ENCODE results near the gene ARL2BP.
A peak's percentile ranks its signal among the peaks of the same experiment; 100 is the strongest.

Gene ARL2BP

DNA sequence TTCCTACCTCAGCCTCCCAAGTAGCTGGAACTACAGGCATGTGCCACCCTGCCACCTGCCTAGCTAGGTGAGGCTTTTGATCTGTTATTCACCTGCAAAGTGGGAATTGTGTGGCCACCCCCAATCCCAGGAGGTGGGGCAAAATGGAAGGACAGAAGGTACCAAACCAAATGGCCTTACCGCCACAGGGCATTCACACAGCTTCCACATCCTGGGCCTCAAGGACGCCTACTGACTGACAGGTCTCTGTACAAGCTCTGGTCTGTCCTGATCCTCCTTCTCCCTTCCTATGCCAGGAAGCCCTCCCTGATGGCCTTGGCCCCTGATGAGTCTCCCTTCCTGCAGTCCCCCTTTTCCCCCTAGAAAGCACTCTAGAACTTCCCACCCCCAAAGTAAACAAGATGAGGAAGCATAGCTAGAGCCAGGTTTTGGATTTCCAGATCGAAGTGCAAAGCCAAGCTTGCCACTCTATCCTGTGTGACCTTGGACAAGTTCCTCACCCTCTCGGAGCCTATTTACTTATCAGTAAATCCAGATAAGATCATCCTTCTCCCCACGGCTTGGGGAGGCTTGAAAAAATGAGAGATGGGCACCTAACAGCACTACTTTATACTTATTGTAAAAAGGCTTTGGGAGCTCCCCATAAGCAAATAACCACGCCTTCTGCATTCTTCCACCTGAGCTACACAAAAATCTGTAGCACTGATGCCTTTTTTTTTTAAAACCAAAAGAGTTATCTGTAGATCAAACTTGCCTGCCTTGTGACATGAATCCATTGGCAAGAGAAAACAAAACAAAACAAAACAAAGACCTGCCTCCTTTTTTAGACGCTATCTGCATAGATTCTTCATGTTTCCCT, 35.0 kb downstream of the ARL2BP start:
- DNase-seq (no peak), ATAC-seq (no peak)
- no peaks in the 10 kb centered on the region for H3K9me3 Mint-ChIP-seq
- no peak overlapping the region for H3K4me3 Mint-ChIP-seq
- H3K4me1 Mint-ChIP-seq = peaks cover 26% of the 10 kb centered on the region
- H3K36me3 Mint-ChIP-seq (ENCODE audit: low read depth) = no peaks in the 10 kb centered on the region
- H3K27me3 Mint-ChIP-seq = peaks cover 19% of the 10 kb centered on the region
- no peak overlapping the region for H3K27ac Mint-ChIP-seq

DNA sequence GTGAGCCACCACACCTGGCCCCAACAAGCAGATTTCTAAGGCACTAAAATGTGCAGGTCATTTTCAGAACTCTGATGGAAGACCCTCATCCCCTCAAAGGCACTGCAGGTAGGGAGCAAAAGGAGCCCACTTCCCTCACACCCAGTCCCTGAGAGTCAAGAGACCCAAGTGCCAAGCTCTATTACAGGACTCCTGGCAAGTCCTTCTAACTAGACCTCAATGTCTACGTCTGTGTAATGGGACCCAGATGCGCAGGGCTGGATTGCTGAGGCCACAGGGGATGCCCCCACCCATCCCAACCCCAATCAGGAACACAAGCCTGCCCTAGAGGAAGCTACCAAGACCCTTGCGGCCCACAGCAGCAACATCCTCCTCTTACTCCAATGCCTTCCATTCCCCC, 36.7 kb downstream of the ARL2BP start:
- Mint-ChIP-seq H3K36me3 (ENCODE audit: low read depth) (no peaks in the 10 kb centered on the region), H3K9me3 (no peaks in the 10 kb centered on the region), H3K4me1 (peaks cover 22% of the 10 kb centered on the region), H3K27me3 (peaks cover 23% of the 10 kb centered on the region), H3K4me3 (no peak overlapping the region), H3K27ac (no peak overlapping the region)
- no peak for ATAC-seq
- no peak for DNase-seq

DNA sequence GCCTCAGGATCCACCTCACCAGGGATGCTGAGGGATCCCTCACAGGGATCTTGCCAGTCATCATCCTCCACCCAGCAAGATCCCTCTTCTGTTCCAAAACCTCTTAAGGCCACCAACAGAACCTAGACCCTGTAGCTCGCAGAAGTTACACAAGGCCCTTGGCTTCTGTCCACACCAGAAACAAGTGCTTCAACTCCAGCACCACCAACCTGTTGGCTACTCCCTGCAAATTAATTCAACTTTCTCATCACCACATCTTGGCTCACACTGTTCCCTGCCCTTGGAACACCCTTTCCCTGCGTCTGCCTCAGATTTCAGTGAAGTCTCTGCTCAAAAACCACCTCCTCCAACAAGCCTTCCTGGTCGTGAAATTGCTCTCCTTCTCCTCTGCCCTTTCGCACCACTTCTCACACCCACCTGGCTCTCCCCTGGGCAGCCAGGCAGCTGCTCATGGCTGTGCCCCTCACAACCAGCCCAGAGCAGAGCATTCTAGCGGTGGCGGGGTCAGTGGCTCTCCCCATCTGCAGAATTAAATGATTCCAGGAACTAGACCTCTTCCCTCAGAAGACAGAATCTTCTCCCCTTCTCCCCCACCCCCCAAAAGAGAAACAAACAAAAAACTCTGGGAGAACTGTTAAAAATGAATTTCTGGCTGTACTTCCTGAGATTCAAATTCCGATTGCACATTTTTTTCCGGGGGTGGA, 37.6 kb downstream of the ARL2BP start:
- H3K27me3 Mint-ChIP-seq = peaks cover 23% of the 10 kb centered on the region
- H3K27ac Mint-ChIP-seq = no peak overlapping the region
- H3K4me3 Mint-ChIP-seq = no peak overlapping the region
- no peaks in the 10 kb centered on the region for H3K9me3 Mint-ChIP-seq
- DNase-seq (no peak), ATAC-seq (no peak)
- no peaks in the 10 kb centered on the region for H3K36me3 Mint-ChIP-seq (ENCODE audit: low read depth)
- peaks cover 14% of the 10 kb centered on the region for H3K4me1 Mint-ChIP-seq

DNA sequence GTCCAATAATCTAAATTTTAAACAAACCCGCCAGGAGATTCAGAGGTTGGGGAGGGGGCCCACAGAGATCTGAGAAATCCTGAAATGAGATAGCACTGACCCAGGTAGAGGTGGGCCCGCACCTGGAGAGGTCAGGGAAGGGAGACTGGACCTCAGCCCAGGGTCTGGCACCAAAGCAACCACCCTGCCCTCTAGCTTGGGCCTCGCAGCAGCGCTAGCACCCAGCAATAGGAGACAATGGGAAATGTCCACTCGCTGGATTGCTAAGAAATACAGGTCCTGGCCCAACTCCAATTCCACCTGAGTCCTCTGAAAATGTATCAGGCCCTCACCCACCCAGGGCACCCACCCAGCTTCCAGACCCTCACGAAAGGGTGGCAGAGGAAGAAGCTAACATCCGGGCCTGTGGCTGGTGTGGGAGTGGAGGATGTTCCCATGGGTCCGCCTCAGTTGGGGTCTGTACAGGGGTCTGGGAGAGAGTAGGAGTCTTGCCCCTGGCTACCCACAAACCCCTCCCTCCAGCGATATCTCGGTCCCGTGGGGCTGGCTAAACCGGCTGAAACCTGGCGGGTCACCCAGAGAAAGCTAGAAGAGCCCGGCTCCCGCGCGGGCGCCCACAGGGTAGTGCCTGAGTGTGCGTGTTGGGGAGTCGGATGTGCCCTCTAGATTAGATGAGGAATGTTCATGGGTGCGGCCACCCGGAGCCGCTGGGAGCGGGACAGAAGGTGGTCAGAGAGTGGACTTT, 38.3 kb downstream of the ARL2BP start:
- Mint-ChIP-seq H3K4me1 (peaks cover 8% of the 10 kb centered on the region), H3K27ac (no peak overlapping the region), H3K27me3 (peaks cover 23% of the 10 kb centered on the region), H3K9me3 (no peaks in the 10 kb centered on the region), H3K36me3 (ENCODE audit: low read depth) (no peaks in the 10 kb centered on the region), H3K4me3 (peak overlapping the region; percentile 49)
- DNase-seq (no peak), ATAC-seq (no peak)

DNA sequence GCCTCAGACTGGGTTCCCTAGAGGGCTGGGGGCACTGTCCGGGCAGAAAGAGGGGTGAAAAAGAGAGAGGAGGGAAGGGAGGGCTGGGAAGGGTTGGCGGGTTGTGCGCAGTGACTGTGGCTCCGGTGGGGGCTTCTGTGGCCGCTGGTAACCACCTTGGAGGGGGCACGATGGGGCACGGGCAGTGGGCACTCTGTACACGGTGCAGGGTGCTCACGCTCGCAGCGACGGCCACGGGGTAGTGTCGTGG, 38.8 kb downstream of the ARL2BP start:
- H3K36me3 Mint-ChIP-seq (ENCODE audit: low read depth) = no peaks in the 10 kb centered on the region
- peaks cover 23% of the 10 kb centered on the region for H3K27me3 Mint-ChIP-seq
- ATAC-seq (no peak), DNase-seq (no peak)
- no peaks in the 10 kb centered on the region for H3K9me3 Mint-ChIP-seq
- no peak overlapping the region for H3K27ac Mint-ChIP-seq
- peaks cover 4% of the 10 kb centered on the region for H3K4me1 Mint-ChIP-seq
- peak overlapping the region; percentile 49 for H3K4me3 Mint-ChIP-seq

DNA sequence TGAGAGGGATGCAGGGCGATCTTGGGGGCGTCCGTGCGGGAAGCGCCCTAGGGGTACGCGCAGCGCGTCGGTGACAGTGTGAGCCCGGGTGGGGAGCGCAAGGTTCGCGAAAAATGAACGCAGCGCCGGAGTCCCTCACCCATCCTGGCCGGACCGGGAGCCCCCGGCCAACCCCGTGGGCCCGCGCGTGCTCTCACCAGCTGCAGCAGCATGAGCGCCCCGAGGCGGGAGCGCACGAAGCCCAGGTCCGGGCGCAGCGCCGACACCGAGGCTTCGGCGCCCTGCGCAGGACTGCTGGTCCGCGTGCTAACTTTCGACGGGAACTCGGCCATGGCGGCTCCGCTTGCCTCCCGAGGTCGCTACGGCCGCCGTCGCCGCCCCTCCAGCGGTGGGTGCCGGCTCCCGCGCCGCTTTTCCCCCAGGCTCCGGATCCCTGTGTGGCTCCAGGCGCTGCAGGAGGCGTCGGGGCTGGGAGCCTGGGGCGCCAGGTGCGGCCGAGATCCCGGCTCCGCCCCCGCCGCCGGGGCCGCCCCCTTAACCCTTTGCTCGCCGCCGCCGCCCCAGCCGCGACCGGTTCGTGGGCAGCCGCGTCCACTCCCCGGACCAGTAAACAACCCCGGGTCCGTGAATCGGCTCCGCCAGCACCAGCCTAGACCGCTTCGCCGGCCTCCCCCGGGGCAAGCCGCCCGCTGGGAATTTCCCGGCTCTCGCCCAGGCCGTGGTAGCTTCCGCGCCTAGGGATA, 39.3 kb downstream of the ARL2BP start, which contains the start of gene PLLP:
PLLP (minus strand) TSS at position 464 of the 743 bp plus-strand sequence; CDS start at position 332, 132 bp downstream.
- peak; percentile 53 for DNase-seq
- no peak within 1 kb of the TSS for H3K27ac Mint-ChIP-seq
- no peaks in the 10 kb centered on the region for H3K36me3 Mint-ChIP-seq (ENCODE audit: low read depth)
- peaks cover 23% of the 10 kb centered on the region for H3K27me3 Mint-ChIP-seq
- H3K4me1 Mint-ChIP-seq = peaks cover 6% of the 10 kb centered on the region
- ATAC-seq = peak; percentile 41
- peak within 1 kb of the TSS; percentile 65 for H3K4me3 Mint-ChIP-seq
- no peaks in the 10 kb centered on the region for H3K9me3 Mint-ChIP-seq

DNA sequence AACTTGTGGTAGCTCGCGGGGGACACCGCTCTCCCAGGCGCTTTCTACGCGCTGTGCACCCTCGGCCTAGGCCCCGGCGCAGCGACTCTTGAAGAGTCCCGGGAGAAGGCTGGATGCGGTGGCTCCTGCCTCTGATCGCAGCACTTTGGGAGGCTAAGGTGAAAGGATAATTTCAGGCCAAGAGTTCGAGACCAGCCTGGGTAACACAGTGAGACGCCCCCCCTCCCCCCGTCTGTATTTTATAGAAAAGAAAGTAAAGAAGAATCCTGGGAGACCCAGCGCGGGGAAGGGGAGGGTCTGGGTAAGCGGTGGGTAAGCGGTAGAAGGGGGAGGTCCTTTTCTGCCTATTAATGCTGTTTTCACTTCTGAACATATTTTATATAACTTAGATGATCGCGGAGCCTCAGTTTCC, 39.9 kb downstream of the ARL2BP start:
- Mint-ChIP-seq H3K4me1 (peaks cover 9% of the 10 kb centered on the region), H3K36me3 (ENCODE audit: low read depth) (no peaks in the 10 kb centered on the region), H3K27me3 (peaks cover 23% of the 10 kb centered on the region), H3K27ac (no peak overlapping the region), H3K4me3 (peak overlapping the region; percentile 65), H3K9me3 (no peaks in the 10 kb centered on the region)
- DNase-seq (no peak), ATAC-seq (peak; percentile 63)

DNA sequence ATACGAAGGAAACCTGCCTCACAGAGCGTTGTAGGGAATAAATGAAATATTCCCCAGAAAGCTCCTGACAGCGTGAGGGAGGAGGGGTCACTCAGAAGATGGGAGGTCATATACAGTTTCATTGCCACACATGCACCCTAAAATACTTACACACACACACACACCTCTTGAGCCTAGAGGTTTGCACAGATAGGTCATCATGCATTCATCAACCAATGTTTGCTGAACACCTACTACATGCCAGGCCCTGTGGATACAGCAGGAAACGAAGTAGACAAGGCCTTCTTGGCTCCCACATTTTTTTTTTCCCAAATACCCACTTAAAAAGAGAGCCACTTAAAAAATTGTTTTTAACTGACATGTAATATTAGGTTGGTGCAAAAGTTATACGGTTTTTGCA, 40.3 kb downstream of the ARL2BP start:
- no peaks in the 10 kb centered on the region for H3K36me3 Mint-ChIP-seq (ENCODE audit: low read depth)
- H3K27me3 Mint-ChIP-seq = peaks cover 23% of the 10 kb centered on the region
- no peak for DNase-seq
- H3K4me1 Mint-ChIP-seq = peaks cover 14% of the 10 kb centered on the region
- no peak for ATAC-seq
- H3K9me3 Mint-ChIP-seq = no peaks in the 10 kb centered on the region
- H3K4me3 Mint-ChIP-seq = peak overlapping the region; percentile 65
- H3K27ac Mint-ChIP-seq = no peak overlapping the region

DNA sequence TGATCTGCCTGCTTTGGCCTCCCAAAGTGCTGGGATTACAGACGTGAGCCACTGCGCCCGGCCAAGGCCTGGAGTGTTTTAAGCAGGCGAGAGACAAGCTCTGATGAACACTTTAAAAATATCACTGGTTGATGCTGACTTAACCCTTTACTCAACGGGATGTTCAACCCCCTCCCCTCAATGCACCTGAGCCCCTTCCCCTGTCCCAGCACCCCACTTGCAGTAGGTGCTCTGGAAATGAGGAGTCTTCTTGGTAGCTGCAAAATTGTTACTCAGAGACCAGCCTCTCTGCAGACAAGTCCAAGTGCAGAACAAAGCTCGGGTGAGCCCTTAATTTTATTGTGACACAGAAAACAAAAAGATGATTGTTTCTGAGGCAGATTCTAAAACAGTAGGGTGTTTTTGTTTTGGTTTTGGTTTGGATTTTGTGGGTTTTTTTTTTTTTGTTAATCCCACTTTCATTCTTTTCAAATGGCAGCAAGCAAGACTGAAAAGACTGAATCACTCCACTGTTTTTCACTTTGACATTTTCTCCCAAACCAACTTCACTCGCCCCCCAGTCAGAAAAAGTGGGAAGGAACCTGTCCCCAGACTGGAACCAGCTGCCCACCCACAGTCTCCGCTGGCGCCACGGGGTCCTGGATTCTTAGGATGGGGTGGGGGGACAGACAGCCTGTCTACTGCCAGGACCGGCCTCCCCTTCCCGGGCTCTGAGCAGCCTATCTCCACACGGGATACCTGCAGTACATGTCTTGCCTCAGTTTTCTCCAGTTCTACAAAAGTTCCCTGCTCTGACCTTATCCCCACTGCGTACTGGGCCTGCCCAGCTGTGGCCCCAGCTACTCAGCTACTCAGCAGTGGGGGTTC, 44.6 kb downstream of the ARL2BP start:
- H3K27ac Mint-ChIP-seq = no peak overlapping the region
- peaks cover 4% of the 10 kb centered on the region for H3K27me3 Mint-ChIP-seq
- peaks cover 13% of the 10 kb centered on the region for H3K4me1 Mint-ChIP-seq
- no peak overlapping the region for H3K4me3 Mint-ChIP-seq
- no peak for DNase-seq
- H3K9me3 Mint-ChIP-seq = no peaks in the 10 kb centered on the region
- peak; percentile 33 for ATAC-seq
- no peaks in the 10 kb centered on the region for H3K36me3 Mint-ChIP-seq (ENCODE audit: low read depth)

DNA sequence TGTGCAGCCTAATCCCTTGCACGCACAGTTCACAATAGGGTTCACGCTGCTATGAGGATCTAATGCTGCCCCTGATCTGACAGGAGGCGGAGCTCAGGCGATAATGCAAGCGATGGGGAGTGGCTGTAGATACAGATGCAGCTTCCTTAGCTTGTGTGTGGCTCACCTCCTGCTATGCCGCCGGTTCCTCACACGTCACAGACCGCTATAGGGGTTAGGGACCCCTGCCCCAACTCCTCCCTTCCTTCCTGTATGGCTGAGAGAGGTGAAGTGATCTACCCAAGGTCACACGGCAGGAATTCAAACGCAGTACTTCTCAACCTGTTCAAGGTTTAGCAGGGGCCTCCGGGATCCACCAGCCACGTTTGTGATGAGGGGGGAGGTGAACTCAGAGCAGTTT, 52.8 kb downstream of the ARL2BP start:
- DNase-seq = peak; percentile 35
- no peak for ATAC-seq
- no peaks in the 10 kb centered on the region for H3K36me3 Mint-ChIP-seq (ENCODE audit: low read depth)
- peak overlapping the region; percentile 67 for H3K4me3 Mint-ChIP-seq
- no peak overlapping the region for H3K27ac Mint-ChIP-seq
- no peaks in the 10 kb centered on the region for H3K27me3 Mint-ChIP-seq
- H3K9me3 Mint-ChIP-seq = no peaks in the 10 kb centered on the region
- peaks cover 14% of the 10 kb centered on the region for H3K4me1 Mint-ChIP-seq

DNA sequence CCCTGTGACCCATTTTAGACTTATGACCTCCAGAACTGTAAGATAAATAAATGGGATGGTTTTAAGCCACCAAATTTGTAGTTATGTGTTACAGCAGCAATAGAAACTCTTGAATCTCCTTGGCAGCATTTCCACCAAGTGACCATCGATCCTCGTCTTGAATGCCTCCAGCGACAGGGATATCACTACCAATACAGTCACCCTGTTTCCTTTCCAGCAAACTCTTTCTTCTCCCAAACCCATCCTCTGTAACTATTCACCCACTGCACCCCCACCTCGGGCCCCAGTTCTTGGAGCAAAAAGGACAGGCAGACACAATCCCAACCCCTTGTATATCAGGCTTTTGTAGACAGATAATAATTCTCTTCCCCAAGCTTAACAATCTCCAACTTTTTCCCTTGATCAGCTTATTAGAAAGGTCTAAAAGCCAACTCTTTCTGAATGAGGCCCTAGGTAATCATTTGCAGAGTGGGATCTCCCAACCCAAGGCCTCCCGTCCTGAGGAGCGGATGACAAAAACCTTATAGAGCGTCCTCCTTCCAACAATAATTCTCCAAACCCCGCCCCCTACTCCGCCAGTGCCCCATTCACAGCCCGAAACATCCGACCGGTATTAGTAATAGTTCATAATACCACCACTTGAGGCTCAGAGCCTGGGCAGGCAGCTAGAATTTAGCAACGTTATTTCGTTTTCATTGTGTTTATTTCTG, 54.1 kb downstream of the ARL2BP start:
- ATAC-seq (peak; percentile 1), DNase-seq (peak; percentile 49)
- H3K4me1 Mint-ChIP-seq = peaks cover 19% of the 10 kb centered on the region
- no peaks in the 10 kb centered on the region for H3K27me3 Mint-ChIP-seq
- H3K4me3 Mint-ChIP-seq = no peak overlapping the region
- no peak overlapping the region for H3K27ac Mint-ChIP-seq
- no peaks in the 10 kb centered on the region for H3K9me3 Mint-ChIP-seq
- no peaks in the 10 kb centered on the region for H3K36me3 Mint-ChIP-seq (ENCODE audit: low read depth)

DNA sequence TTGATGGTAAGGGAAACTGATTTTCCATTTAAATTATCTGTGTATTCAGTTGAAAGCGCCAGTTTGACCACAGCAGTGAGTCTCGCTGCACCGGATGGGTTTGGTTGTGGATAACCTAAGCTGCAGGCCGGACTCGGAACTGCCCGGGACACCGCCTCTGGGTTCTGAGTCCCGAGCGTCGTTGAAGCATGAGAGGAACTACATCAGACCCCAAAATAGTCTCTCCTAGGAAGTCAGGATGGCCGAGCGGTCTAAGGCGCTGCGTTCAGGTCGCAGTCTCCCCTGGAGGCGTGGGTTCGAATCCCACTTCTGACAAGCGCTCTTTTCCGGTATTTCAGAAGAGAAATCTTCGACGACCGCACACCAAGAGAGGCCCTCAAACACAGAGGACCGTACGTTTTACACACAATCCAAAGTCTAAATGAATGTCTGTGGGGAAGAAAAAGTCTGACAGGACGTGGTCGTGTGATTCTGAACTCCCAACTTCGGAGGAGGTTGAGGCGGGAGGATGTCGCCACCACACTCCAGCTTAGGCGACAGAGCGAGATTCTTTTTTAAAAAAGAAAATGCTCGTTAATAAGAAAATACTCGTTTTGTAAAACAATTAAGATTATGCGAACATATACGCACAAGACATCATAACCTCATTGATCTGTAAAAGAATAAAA, 54.8 kb downstream of the ARL2BP start:
- DNase-seq = peak; percentile 83
- no peak overlapping the region for H3K27ac Mint-ChIP-seq
- no peaks in the 10 kb centered on the region for H3K9me3 Mint-ChIP-seq
- H3K36me3 Mint-ChIP-seq (ENCODE audit: low read depth) = no peaks in the 10 kb centered on the region
- no peak overlapping the region for H3K4me3 Mint-ChIP-seq
- peak; percentile 87 for ATAC-seq
- H3K27me3 Mint-ChIP-seq = no peaks in the 10 kb centered on the region
- peaks cover 23% of the 10 kb centered on the region for H3K4me1 Mint-ChIP-seq

All from activated naive CD8-positive, alpha-beta T cell treated with anti-CD3 and anti-CD28 coated beads, Interleukin-2, amount 50 U/mL, for 24 hours (primary cell).